Activated CD8-positive, alpha-beta memory T cell treated with anti-CD3 and anti-CD28 coated beads, Interleukin-2, amount 10 ng/mL, durations not matched to agents 7 days and 5 days (primary cell): ENCODE results near the gene ZFP69. TPM values are rescaled to one million over a fixed set of nuclear protein-coding genes. Genes with fewer than 3 reads are reported as not detected.
A peak's percentile ranks its signal among the peaks of the same experiment; 100 is the strongest.

ENCODE experiments used
- ATAC-seq: fragments of 150-1000 bp; cut with Tn5 transposase; one replicate; pipeline ENCODE4 v1.10.0; 2021; ENCODE audit warnings: moderate library complexity
- CTCF ChIA-PET: fragments of 350-600 bp; sonication (Branson Sonifier 250); formaldehyde crosslinking; loops from one replicate; lab custom pipeline; 2021; ENCODE audit warnings: antibody characterized with exemption; lab: Charles Lee
- DNase-seq: peaks from one replicate; pipeline ENCODE4 v3.0.0-alpha.2; 2020
- H3K27ac Mint-ChIP-seq: one replicate; pipeline ENCODE4 v1.8.0; 2021; ENCODE audit warnings: mild to moderate bottlenecking, mixed read lengths
- H3K27me3 Mint-ChIP-seq: one replicate; pipeline ENCODE4 v1.8.0; 2021; ENCODE audit warnings: mixed read lengths
- H3K36me3 Mint-ChIP-seq: one replicate; pipeline ENCODE4 v1.8.0; 2021; ENCODE audit warnings: mild to moderate bottlenecking, mixed read lengths
- H3K4me1 Mint-ChIP-seq: one replicate; pipeline ENCODE4 v1.8.0; 2021; ENCODE audit warnings: mixed read lengths
- H3K4me3 Mint-ChIP-seq: one replicate; pipeline ENCODE4 v1.8.0; 2021; ENCODE audit warnings: mild to moderate bottlenecking, moderate library complexity, mixed read lengths
- H3K9me3 Mint-ChIP-seq: one replicate; pipeline ENCODE4 v1.8.0; 2022; ENCODE audit warnings: low read depth, mixed read lengths
- total RNA-seq, 2 experiments: library from RNA; stranded (reverse); gene quantifications; one replicate each; pipeline ENCODE4 v1.2.3, GENCODE V29; 2021

Gene ZFP69
- total RNA-seq, result 1 to 10 TPM; 1.4 TPM

DNA sequence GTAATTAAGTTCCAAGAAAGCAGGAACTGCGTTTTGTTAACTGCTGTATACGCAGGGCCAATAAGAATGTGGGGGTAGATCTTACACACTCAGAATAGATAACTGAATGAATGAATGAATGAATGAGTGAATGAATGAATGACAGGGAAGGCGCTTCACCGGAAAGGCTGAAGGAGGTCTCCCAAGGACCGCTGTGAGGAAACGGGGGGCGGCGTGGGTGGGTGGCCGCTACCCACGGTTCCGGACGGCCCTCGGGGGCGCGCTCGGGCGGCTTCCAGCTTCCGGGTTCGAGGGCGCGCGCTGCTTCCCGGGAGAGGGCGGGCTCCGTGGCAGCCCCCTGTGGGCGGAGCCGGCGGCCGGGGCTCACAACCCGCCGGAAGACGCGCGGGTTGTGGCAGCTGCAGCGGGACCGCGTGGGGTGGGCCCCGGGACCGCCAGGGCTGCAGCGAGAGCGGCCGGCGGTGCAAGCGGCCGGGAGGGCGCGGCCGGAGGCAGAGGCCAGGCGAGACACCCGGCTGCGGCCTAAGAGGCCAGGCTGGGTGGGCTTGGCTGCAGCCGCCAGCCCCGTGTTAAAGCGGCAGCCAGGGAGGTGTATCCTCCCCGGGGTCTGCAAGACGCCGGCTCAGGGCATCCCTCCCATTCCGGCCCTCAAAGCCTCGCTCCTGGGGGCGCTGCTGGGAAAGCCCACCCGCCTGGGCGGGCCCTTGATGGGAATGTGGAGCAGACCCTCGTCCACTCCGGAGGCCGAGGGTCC lies at the start of gene ZFP69:
ZFP69 (plus strand) TSS at position 367 of the 754 bp plus-strand sequence. CDS start 2,072 bp downstream, outside the sequence.
- DNase-seq (peak; percentile 81), ATAC-seq (peak; percentile 92)
- peaks cover 39% of the 10 kb centered on the region for H3K36me3 Mint-ChIP-seq
- CTCF ChIA-PET, result interaction anchor here (1.5 kb wide), 1 partner anchor 27 kb away, joined by 5 read pairs; the partner anchor contains the start of gene ZFP69B
- no peaks in the 10 kb centered on the region for H3K27me3 Mint-ChIP-seq
- peaks cover 11% of the 10 kb centered on the region for H3K4me1 Mint-ChIP-seq
- peak within 1 kb of the TSS; percentile 74 for H3K4me3 Mint-ChIP-seq
- H3K27ac Mint-ChIP-seq, result peak within 1 kb of the TSS; percentile 72
- peaks cover 30% of the 10 kb centered on the region for H3K9me3 Mint-ChIP-seq

DNA sequence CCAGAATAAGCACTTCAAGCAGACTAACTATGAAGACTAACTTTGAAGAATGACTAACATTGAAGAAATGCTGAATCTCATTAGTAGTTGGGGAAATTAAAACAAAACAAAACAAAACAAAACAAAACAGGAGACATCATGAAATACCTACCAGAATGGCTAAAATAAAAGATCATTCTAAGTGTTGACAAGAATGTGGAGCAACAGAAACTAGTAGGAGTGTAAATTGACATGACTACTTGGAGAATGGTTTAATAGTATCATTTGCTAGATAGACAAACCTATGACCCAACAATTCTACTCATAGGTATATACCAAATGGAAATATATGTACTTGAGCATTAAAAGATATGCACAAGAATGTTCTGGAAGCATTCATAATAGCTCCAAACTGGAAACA lies 45.7 kb upstream of the ZFP69 start:
- DNase-seq (no peak), ATAC-seq (no peak)
- Mint-ChIP-seq H3K4me3 (no peak overlapping the region), H3K27ac (no peak overlapping the region), H3K36me3 (peaks cover 30% of the 10 kb centered on the region), H3K9me3 (peaks cover 3% of the 10 kb centered on the region), H3K4me1 (no peaks in the 10 kb centered on the region), H3K27me3 (no peaks in the 10 kb centered on the region)
- CTCF ChIA-PET, result interaction anchor here (1.1 to 1.2 kb wide), 2 partner anchors 12 to 27 kb away, joined by 4 to 5 read pairs; no protein-coding TSS in a partner anchor

DNA sequence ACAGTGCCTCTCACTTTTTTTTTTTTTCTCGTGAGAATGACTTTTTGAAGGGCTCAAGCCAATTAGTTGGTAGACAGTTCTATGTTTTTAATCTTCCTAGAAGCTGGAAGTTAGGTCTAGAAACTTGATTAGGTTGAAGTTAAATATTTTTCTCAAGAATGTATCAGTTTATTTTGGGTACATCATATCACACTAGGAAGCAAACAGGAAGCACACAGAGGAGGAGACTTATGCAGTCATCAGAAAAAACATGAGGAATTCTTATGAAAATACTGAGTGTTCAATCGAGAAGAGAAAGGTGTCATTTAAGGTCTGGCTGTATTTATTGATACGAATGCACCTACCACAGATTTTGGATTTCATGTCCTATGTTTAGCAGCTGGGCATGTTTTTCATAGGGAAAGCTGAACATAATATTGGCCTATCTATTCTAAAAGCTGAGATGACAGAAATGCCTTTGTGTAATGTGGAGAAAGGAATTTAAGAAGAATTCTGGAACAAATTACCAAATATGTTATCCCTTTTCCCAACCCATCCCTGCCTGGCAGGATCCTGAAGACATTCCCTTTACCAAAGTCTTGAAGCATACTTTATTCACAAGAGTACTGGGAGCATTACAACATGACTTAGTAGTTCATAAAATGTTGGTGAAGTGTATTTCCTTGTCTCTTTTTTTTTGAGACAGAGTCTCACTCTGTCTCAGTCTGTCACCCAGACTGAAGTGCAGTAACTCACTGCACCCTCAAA lies 44.3 kb upstream of the ZFP69 start:
- no peaks in the 10 kb centered on the region for H3K4me1 Mint-ChIP-seq
- H3K27ac Mint-ChIP-seq, result no peak overlapping the region
- H3K9me3 Mint-ChIP-seq, result no peaks in the 10 kb centered on the region
- ATAC-seq (no peak), DNase-seq (no peak)
- CTCF ChIA-PET, result interaction anchor here (0.6 to 1.1 kb wide), 2 partner anchors 28 to 228 kb away, joined by 3 to 5 read pairs; no protein-coding TSS in a partner anchor
- H3K36me3 Mint-ChIP-seq, result peaks cover 28% of the 10 kb centered on the region
- no peak overlapping the region for H3K4me3 Mint-ChIP-seq
- H3K27me3 Mint-ChIP-seq, result no peaks in the 10 kb centered on the region

DNA sequence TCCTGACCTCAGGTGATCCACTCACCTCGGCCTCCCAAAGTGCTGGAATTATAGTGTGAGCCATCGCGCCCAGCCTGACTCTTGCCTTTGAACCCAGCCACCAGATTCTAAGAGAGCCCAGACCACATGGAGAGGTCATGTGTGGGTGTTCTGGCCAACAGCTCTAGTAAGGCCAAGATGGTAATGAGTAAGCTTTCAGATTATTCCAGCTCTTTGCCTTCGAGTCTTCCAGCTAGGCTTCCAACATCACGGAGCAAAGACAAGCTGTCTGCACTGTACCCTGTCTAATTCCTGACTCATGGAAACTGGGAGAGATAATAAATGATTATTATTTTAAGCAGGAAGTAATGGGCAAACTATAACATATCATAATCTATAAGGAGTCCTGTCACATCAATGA lies 41.6 kb upstream of the ZFP69 start:
- no peak overlapping the region for H3K27ac Mint-ChIP-seq
- no peak for ATAC-seq
- DNase-seq, result no peak
- H3K27me3 Mint-ChIP-seq, result no peaks in the 10 kb centered on the region
- H3K4me1 Mint-ChIP-seq, result no peaks in the 10 kb centered on the region
- peaks cover 5% of the 10 kb centered on the region for H3K9me3 Mint-ChIP-seq
- CTCF ChIA-PET, result no interaction called here
- no peak overlapping the region for H3K4me3 Mint-ChIP-seq
- H3K36me3 Mint-ChIP-seq, result peaks cover 33% of the 10 kb centered on the region

DNA sequence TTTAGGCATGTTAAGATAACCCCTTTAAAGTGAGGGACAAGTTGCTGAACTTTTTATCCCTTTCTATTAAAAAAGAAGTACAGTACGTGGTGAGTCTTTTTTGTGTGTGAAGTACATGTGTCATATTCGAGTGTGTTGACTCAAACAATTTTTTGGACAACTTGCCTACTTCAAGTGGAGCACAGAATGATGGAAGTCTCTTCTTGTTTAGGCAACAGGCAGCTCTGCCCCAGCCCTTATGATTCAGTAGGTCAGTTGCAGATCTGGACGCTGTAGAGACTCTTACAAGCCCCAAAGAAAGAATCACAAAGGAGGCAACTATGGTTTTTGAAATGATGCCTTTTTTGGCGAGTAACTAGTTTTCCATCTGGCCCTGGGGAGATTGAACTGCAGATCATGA lies 41.2 kb upstream of the ZFP69 start:
- CTCF ChIA-PET, result no interaction called here
- Mint-ChIP-seq H3K36me3 (peaks cover 34% of the 10 kb centered on the region), H3K9me3 (peaks cover 5% of the 10 kb centered on the region), H3K27me3 (no peaks in the 10 kb centered on the region), H3K27ac (no peak overlapping the region), H3K4me1 (no peaks in the 10 kb centered on the region), H3K4me3 (no peak overlapping the region)
- ATAC-seq (no peak), DNase-seq (no peak)

DNA sequence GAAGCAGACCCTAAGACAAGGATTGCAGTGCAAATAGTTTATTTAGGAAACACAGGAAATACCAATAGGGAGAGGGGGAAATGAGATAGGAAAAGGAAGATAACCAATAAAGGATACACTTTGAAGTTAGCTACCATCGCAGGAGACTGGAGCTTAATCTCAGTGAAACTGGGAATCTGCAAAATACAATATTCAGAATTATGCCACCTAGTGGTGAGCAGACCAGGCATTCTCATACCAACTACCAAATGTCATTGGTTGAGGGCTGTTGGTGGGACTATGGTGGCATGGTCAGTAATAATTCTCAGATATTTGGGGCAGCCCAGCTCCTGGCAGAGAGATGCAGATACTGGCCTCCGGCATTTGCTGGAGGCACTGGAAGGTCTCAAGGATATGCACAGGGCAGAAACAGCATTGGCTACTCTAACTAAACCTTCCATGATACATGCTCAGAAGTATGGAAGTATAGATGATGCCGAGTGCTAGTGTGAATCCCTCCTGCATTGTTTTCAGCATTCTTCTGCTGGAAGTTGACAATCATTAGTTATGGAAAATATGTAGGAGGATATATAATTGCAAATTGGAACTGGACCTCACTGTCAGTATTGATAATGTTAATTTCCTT lies 38.6 kb upstream of the ZFP69 start:
- H3K9me3 Mint-ChIP-seq, result peaks cover 5% of the 10 kb centered on the region
- peaks cover 33% of the 10 kb centered on the region for H3K36me3 Mint-ChIP-seq
- no peaks in the 10 kb centered on the region for H3K27me3 Mint-ChIP-seq
- no peak for DNase-seq
- no peaks in the 10 kb centered on the region for H3K4me1 Mint-ChIP-seq
- CTCF ChIA-PET, result interaction anchor here (1.2 to 2.5 kb wide), 8 partner anchors 12 to 123 kb away, joined by 4 to 8 read pairs (median 4); partner anchors contain the start of gene ZFP69B
- H3K27ac Mint-ChIP-seq, result no peak overlapping the region
- H3K4me3 Mint-ChIP-seq, result no peak overlapping the region
- peak; percentile 42 for ATAC-seq

- no peak overlapping the region for H3K4me3 Mint-ChIP-seq
- H3K9me3 Mint-ChIP-seq, result peaks cover 5% of the 10 kb centered on the region
- DNase-seq (no peak), ATAC-seq (no peak)
- H3K27me3 Mint-ChIP-seq, result no peaks in the 10 kb centered on the region
- CTCF ChIA-PET, result interaction anchor here (0.9 to 2.5 kb wide), 7 partner anchors 11 to 124 kb away, joined by 3 to 8 read pairs (median 5); partner anchors contain the start of gene ZFP69B
- H3K4me1 Mint-ChIP-seq, result no peaks in the 10 kb centered on the region
- H3K36me3 Mint-ChIP-seq, result peaks cover 33% of the 10 kb centered on the region
- H3K27ac Mint-ChIP-seq, result no peak overlapping the region
These were observed 37.8 kb upstream of the ZFP69 start for GRCh38 chr1:40439247-40439646.

GRCh38 chr1:40449684-40450494 lies 27.2 kb upstream of the ZFP69 start, which contains the start of gene ZFP69B:
TSS of gene ZFP69B (plus strand) at chr1:40450476. CDS start at chr1:40450962, 486 bp downstream.
- Mint-ChIP-seq H3K27me3 (no peaks in the 10 kb centered on the region), H3K36me3 (peaks cover 61% of the 10 kb centered on the region), H3K27ac (peak within 1 kb of the TSS; percentile 87), H3K4me3 (peak within 1 kb of the TSS; percentile 90), H3K4me1 (peaks cover 24% of the 10 kb centered on the region), H3K9me3 (peaks cover 38% of the 10 kb centered on the region)
- CTCF ChIA-PET, result interaction anchor here (0.8 to 2.0 kb wide), 8 partner anchors 10 to 297 kb away, joined by 3 to 7 read pairs (median 4); partner anchors contain the start of gene EXO5
- DNase-seq (peak; percentile 93), ATAC-seq (peak; percentile 90)

DNA sequence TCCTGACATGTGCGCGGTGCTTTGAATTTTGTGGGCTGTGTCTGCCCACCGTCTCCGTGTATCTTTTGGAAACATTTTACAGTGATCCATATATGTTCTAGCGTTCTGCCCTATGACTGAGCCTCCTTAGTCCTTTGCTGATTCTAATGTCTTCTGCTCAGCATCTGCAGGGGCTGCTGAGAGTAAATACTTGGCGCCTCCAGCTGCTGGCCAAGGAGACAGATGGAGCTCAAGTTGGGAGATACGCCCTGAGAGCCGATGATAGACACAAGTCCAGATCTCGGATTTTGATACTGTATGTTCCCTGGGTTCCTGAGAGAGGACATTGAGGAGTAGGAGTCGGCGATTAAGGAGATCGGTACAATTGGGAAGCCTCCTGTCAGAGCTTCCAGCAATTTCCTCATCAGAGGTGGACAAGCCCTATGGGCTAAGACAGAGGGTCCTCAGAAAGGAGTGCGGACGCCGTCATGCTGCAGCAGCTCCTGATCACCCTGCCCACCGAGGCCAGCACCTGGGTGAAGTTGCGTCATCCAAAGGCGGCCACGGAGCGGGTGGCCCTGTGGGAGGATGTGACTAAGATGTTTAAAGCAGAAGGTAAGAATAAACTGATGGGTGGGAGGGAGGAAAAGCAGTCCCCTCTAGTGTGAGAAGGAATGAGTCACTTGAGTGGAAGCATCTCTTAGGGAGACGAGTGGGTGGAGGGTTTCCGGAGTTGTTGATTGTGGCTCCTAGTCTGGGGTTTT lies 26.4 kb upstream of the ZFP69 start:
- DNase-seq (peak; percentile 89), ATAC-seq (peak; percentile 69)
- peak overlapping the region; percentile 87 for H3K27ac Mint-ChIP-seq
- CTCF ChIA-PET, result interaction anchor here (0.6 to 2.0 kb wide), 9 partner anchors 11 to 307 kb away, joined by 3 to 7 read pairs (median 3); partner anchors contain the start of gene EXO5
- peak overlapping the region; percentile 90 for H3K4me3 Mint-ChIP-seq
- peaks cover 24% of the 10 kb centered on the region for H3K4me1 Mint-ChIP-seq
- no peaks in the 10 kb centered on the region for H3K27me3 Mint-ChIP-seq
- peaks cover 62% of the 10 kb centered on the region for H3K36me3 Mint-ChIP-seq
- peaks cover 36% of the 10 kb centered on the region for H3K9me3 Mint-ChIP-seq

DNA sequence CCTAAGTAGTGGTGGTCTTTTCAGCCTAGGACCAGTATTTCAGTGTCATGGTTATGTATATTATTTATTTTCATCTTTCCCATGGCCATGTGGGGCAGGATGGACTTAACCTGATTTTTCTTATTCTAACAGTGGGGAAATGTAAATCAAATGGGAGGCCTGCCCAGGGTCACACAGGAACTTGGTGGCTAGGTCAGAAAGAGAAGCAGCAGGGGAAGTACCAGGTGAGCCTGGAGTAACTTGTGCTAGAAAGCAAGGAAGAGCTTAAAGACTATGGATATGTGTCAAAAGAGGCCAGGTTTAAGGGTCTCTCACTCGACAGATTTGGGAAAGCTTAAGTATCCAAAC lies 25.9 kb upstream of the ZFP69 start:
- ATAC-seq (no peak), DNase-seq (no peak)
- H3K4me1 Mint-ChIP-seq, result peaks cover 24% of the 10 kb centered on the region
- H3K27me3 Mint-ChIP-seq, result no peaks in the 10 kb centered on the region
- CTCF ChIA-PET, result interaction anchor here (0.6 to 2.0 kb wide), 5 partner anchors 27 to 307 kb away, joined by 3 to 5 read pairs (median 3); partner anchors contain the start of gene EXO5
- H3K9me3 Mint-ChIP-seq, result peaks cover 34% of the 10 kb centered on the region
- H3K36me3 Mint-ChIP-seq, result peaks cover 62% of the 10 kb centered on the region
- peak overlapping the region; percentile 90 for H3K4me3 Mint-ChIP-seq
- H3K27ac Mint-ChIP-seq, result peak overlapping the region; percentile 87

- CTCF ChIA-PET, result interaction anchor here (0.6 kb wide), 1 partner anchor 126 kb away, joined by 3 read pairs; no protein-coding TSS in a partner anchor
- peaks cover 58% of the 10 kb centered on the region for H3K9me3 Mint-ChIP-seq
- DNase-seq (no peak), ATAC-seq (no peak)
- no peak overlapping the region for H3K27ac Mint-ChIP-seq
- peaks cover 84% of the 10 kb centered on the region for H3K36me3 Mint-ChIP-seq
- no peak overlapping the region for H3K4me3 Mint-ChIP-seq
- peaks cover 23% of the 10 kb centered on the region for H3K4me1 Mint-ChIP-seq
- H3K27me3 Mint-ChIP-seq, result no peaks in the 10 kb centered on the region
These were observed 22.2 kb upstream of the ZFP69 start for GRCh38 chr1:40454873-40455272.
